HCT116 (cell line): ENCODE measurements around the gene PXDN. TPM values are rescaled to one million over a fixed set of nuclear protein-coding genes. Genes with fewer than 3 reads are reported as not detected.

Source experiments
- ATAC-seq: fragments of 200-7000 bp; cut with Tn5 transposase; 2 replicates; pipeline ENCODE4 v1.9.1; 2020; ENCODE audit warnings: mild to moderate bottlenecking, moderate library complexity
- BruUV-seq: library from RNA; stranded (reverse); fragments of 400-500 nt; replicated peaks from 2 replicates; lab custom pipeline; 2021; lab: Mats Ljungman, UMichigan
- CTCF ChIA-PET: fragments of 300-600 bp; sonication (Branson Sonifier 250); formaldehyde crosslinking; loops from one replicate; lab custom pipeline; 2021; ENCODE audit warnings: antibody characterized with exemption; lab: Charles Lee
- POLR2A ChIA-PET: fragments of 300-600, 350-600 bp; sonication (Branson Sonifier 250); formaldehyde crosslinking; loops from one replicate; lab custom pipeline; 2021; ENCODE audit warnings: antibody characterized with exemption; lab: Charles Lee
- RAD21 ChIA-PET, 2 experiments: fragments of 300-600 bp; sonication (Branson Sonifier 250); formaldehyde crosslinking; loops; one replicate each; lab custom pipeline; 2023; ENCODE audit warnings: low total read pairs in 2 of 2; ENCODE audit not compliant: uncharacterized antibody in 2 of 2, unreplicated experiment in 2 of 2, low non-redundant PET in 1 of 2; lab: Charles Lee
- DNase-seq: peaks from one replicate; pipeline ENCODE4 v3.0.0-alpha.2; 2010; ENCODE audit warnings: low read depth, low spot score
- H2AFZ ChIP-seq: fragments of 200-600 bp; shearing (Covaris generic), sonication (generic); 2 replicates; pipeline ENCODE4 v1.6.1; 2017; ENCODE audit warnings: low read depth, mixed run types, mixed read lengths, antibody characterized with exemption, low read length; ENCODE audit not compliant: poor library complexity, severe bottlenecking
- H3K27ac ChIP-seq: 2 replicates; pipeline ENCODE4 v1.5.1; 2012; ENCODE audit warnings: low read depth, low read length
- H3K27me3 ChIP-seq: fragments of 200-600 bp; sonication (generic); 2 replicates; pipeline ENCODE4 v1.6.1; 2016; ENCODE audit warnings: mixed run types, low read length, mixed read lengths; ENCODE audit not compliant: insufficient read depth
- H3K36me3 ChIP-seq, 2 experiments: fragments of 200-500 bp in 1 of 2; fragments of 200-600 bp in 1 of 2; sonication (Bioruptor generic) in 1 of 2; sonication (generic) in 1 of 2; 2 replicates each; pipeline versions ENCODE4 v1.5.1 to v1.6.1; 2014 to 2016; ENCODE audit warnings: low read length in 2 of 2, inconsistent platforms in 1 of 2, mixed read lengths in 1 of 2, mixed run types in 1 of 2; ENCODE audit not compliant: insufficient read depth in 2 of 2, control insufficient read depth in 1 of 2
- H3K4me1 ChIP-seq, 2 experiments: fragments of 200-600 bp in 1 of 2; sonication (generic) in 1 of 2; 2 replicates each; pipeline versions ENCODE4 v1.5.1 to v1.6.1; 2012 to 2017; ENCODE audit warnings: low read length in 2 of 2, inconsistent platforms in 1 of 2, mild to moderate bottlenecking in 1 of 2, mixed read lengths in 1 of 2, mixed run types in 1 of 2, moderate library complexity in 1 of 2; ENCODE audit not compliant: insufficient read depth in 2 of 2, control insufficient read depth in 1 of 2
- H3K4me2 ChIP-seq: fragments of 200-600 bp; sonication (generic); 2 replicates; pipeline ENCODE4 v1.6.1; 2017; ENCODE audit warnings: mixed run types, low read length, mixed read lengths
- H3K4me3 ChIP-seq, 2 experiments: fragments of 200-600 bp in 1 of 2; sonication (generic) in 1 of 2; replicated peaks in 1 of 2; 2 replicates each; pipeline ENCODE4 v1.5.1; 2011 to 2016; ENCODE audit warnings: low read length in 2 of 2, control low read depth in 1 of 2, low read depth in 1 of 2, mild to moderate bottlenecking in 1 of 2, mixed read lengths in 1 of 2, mixed run types in 1 of 2
- H3K79me2 ChIP-seq: fragments of 200-600 bp; sonication (generic); 2 replicates; pipeline ENCODE4 v1.6.1; 2017; ENCODE audit warnings: mild to moderate bottlenecking, mixed run types, low read length, moderate library complexity, mixed read lengths; ENCODE audit not compliant: insufficient read depth
- H3K9ac ChIP-seq: fragments of 200-600 bp; sonication (generic); 2 replicates; pipeline ENCODE4 v1.6.1; 2016; ENCODE audit warnings: low read length, mixed read lengths
- H3K9me2 ChIP-seq: fragments of 200-600 bp; sonication (generic), shearing (Covaris generic); 2 replicates; pipeline ENCODE4 v1.6.1; 2017; ENCODE audit warnings: mixed run types, mild to moderate bottlenecking, moderate library complexity; ENCODE audit not compliant: insufficient read depth
- H3K9me3 ChIP-seq, 2 experiments: fragments of 200-500 bp in 1 of 2; fragments of 200-600 bp in 1 of 2; sonication (Bioruptor generic) in 1 of 2; sonication (generic) in 1 of 2; 2 replicates each; pipeline ENCODE4 v1.6.1; 2014 to 2017; ENCODE audit warnings: low read length in 2 of 2, mixed read lengths in 2 of 2, inconsistent platforms in 1 of 2, low read depth in 1 of 2, mild to moderate bottlenecking in 1 of 2, mixed run types in 1 of 2, moderate library complexity in 1 of 2; ENCODE audit not compliant: control insufficient read depth in 1 of 2, insufficient read depth in 1 of 2
- H4K20me1 ChIP-seq: fragments of 200-600 bp; sonication (generic), shearing (Covaris generic); 2 replicates; pipeline ENCODE4 v1.6.1; 2017; ENCODE audit warnings: mixed run types, mild to moderate bottlenecking, moderate library complexity; ENCODE audit not compliant: insufficient read depth
- CBX3 ChIP-seq: IDR thresholded peaks from 2 replicates; pipeline ENCODE4 v1.6.1; 2012; ENCODE audit warnings: low read depth
- ELF1 ChIP-seq: IDR thresholded peaks from 2 replicates; pipeline ENCODE4 v1.6.1; 2012; ENCODE audit warnings: low read depth, borderline replicate concordance
- EZH2 ChIP-seq: fragments of 200-600 bp; sonication (generic); IDR thresholded peaks from 2 replicates; pipeline ENCODE4 v1.6.1; 2017; ENCODE audit warnings: antibody characterized with exemption, mixed run types
- EZH2phosphoT487 ChIP-seq: fragments of 200-600 bp; IDR thresholded peaks from 2 replicates; pipeline ENCODE4 v1.6.1; 2018; ENCODE audit warnings: antibody characterized with exemption, borderline replicate concordance
- FOSL1 ChIP-seq: IDR thresholded peaks from 2 replicates; pipeline ENCODE4 v1.6.1; 2012; ENCODE audit warnings: low read depth
- POLR2A ChIP-seq: IDR thresholded peaks from 2 replicates; pipeline ENCODE4 v1.7.0; 2011; ENCODE audit warnings: borderline replicate concordance; ENCODE audit not compliant: insufficient read depth, insufficient read length; ENCODE audit errors: extremely low read depth
- RAD21 ChIP-seq: IDR thresholded peaks from 2 replicates; pipeline ENCODE4 v1.6.1; 2012; ENCODE audit warnings: low read depth, mild to moderate bottlenecking
- SP1 ChIP-seq: IDR thresholded peaks from 2 replicates; pipeline ENCODE4 v1.6.1; 2012; ENCODE audit warnings: low read depth
- SRF ChIP-seq: IDR thresholded peaks from 2 replicates; pipeline ENCODE4 v1.6.1; 2012; ENCODE audit warnings: low read depth
- YY1 ChIP-seq: IDR thresholded peaks from 2 replicates; pipeline ENCODE4 v1.6.1; 2011; ENCODE audit warnings: low read length, low read depth, moderate library complexity, mild to moderate bottlenecking; ENCODE audit not compliant: insufficient replicate concordance; ENCODE audit errors: extremely low read depth
- intact Hi-C: fragments of 100-400 bp; cut with micrococcal nuclease; formaldehyde crosslinking; loops from 2 replicates; pipeline ENCODE4 v1.10.0; 2022
- total RNA-seq: library from RNA; stranded (reverse); gene quantifications from one replicate; pipeline ENCODE4 v1.2.1, GENCODE V29; 2021; ENCODE audit not compliant: unreplicated experiment
- TF ChIP-seq, protein P1 (sequence below): IDR thresholded peaks from 2 replicates; pipeline ENCODE4 v1.6.1; 2012
- TF ChIP-seq, protein P2 (sequence below): IDR thresholded peaks from 2 replicates; pipeline ENCODE4 v1.6.1; 2012
- TF ChIP-seq, protein P3 (sequence below): IDR thresholded peaks from 2 replicates; pipeline ENCODE4 v1.6.1; 2012; ENCODE audit warnings: low read depth

Gene PXDN
- total RNA-seq, 1 experiment from 2014 or later: 10.7 TPM

DNA sequence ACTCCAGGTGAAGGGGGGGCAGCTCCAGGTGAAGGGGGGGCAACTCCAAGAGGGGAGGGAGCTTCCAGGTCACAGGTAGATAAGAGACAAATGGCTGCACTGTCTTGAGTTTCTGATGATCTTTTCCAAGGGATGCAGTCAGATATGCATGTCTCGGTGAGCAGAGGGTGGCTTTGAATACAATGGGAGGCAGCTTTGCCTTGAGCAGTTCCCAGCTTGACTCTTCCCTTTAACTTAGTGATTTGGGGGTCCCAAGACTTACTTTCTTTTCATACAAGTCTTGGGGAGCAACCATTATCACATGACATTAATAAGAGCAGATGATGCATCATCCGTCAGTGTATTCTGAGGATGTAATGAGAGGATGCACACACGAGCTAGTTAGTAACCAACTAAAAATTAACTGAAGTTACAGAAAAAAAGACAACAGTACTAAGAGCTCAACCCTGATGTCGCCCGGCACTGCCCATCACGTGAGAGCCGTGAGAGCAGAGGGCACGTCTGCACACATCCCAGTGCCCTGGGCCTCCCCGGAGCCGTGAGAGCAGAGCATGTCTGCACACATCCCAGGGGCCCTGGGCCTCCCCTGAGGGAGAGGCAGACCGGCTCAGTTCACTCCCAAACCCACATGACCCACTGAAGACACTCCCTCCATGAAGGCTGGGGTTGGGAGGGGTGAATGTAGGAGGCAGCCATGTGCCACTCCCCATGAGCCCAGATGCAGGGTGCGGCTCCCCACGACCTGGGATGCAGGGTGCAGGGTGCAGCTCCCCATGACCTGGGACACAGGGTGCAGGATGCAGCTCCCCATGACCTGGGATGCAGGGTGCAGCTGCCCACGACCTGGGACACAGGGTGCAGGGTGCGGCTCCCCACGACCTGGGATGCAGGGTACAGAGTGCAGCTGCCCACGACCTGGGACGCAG, 39.4 kb downstream of the PXDN start (continued):
- TF ChIP-seq, protein P1, sequence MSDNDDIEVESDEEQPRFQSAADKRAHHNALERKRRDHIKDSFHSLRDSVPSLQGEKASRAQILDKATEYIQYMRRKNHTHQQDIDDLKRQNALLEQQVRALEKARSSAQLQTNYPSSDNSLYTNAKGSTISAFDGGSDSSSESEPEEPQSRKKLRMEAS: no peak
- TF ChIP-seq EZH2phosphoT487: no peak
- no peak for TF ChIP-seq FOSL1
- TF ChIP-seq, protein P2, sequence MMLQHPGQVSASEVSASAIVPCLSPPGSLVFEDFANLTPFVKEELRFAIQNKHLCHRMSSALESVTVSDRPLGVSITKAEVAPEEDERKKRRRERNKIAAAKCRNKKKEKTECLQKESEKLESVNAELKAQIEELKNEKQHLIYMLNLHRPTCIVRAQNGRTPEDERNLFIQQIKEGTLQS: no peak
- no peak for TF ChIP-seq ELF1

DNA sequence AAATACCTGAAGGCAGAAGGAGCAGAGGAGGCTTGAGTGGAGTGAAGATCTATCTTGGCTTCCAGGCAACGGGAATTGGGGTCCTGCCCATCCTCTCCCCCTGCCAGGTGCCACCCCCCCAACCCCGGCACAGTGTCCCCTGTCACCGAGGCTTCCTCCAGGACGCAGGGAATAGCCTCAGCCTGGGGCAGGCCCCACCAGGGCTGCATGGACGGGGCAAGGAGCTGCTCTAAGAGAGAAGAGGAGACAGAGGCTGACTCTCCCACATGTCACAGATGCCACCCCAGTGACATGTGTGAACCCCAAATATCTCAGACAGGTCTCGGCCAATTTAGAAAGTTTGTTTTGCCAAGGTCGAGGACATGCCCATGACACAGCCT, 42.1 kb downstream of the PXDN start:
- ATAC-seq (no peak), DNase-seq (no peak)
- no peaks in the 10 kb centered on the region for H3K27me3 ChIP-seq
- BruUV-seq: no TSS peak
- no peak overlapping the region for H3K9ac ChIP-seq
- H3K9me3 ChIP-seq: no peaks in the 10 kb centered on the region
- no peak overlapping the region for H3K4me2 ChIP-seq
- H4K20me1 ChIP-seq: no peaks in the 10 kb centered on the region
- H2AFZ ChIP-seq: no peak overlapping the region
- no peak overlapping the region for H3K4me3 ChIP-seq
- H3K9me2 ChIP-seq: no peaks in the 10 kb centered on the region
- H3K79me2 ChIP-seq: no peaks in the 10 kb centered on the region
- POLR2A ChIA-PET: no interaction called here
- H3K4me1 ChIP-seq: peaks cover 6 to 8% of the 10 kb centered on the region in 2 experiments; a peak in 2 of 4 replicates
- no peak overlapping the region for H3K27ac ChIP-seq
- TF ChIP-seq EZH2 (no peak), SP1 (no peak), ELF1 (no peak), SRF (no peak), EZH2phosphoT487 (no peak), RAD21 (no peak), YY1 (no peak), CBX3 (no peak), POLR2A (no peak)
- TF ChIP-seq, protein P3, sequence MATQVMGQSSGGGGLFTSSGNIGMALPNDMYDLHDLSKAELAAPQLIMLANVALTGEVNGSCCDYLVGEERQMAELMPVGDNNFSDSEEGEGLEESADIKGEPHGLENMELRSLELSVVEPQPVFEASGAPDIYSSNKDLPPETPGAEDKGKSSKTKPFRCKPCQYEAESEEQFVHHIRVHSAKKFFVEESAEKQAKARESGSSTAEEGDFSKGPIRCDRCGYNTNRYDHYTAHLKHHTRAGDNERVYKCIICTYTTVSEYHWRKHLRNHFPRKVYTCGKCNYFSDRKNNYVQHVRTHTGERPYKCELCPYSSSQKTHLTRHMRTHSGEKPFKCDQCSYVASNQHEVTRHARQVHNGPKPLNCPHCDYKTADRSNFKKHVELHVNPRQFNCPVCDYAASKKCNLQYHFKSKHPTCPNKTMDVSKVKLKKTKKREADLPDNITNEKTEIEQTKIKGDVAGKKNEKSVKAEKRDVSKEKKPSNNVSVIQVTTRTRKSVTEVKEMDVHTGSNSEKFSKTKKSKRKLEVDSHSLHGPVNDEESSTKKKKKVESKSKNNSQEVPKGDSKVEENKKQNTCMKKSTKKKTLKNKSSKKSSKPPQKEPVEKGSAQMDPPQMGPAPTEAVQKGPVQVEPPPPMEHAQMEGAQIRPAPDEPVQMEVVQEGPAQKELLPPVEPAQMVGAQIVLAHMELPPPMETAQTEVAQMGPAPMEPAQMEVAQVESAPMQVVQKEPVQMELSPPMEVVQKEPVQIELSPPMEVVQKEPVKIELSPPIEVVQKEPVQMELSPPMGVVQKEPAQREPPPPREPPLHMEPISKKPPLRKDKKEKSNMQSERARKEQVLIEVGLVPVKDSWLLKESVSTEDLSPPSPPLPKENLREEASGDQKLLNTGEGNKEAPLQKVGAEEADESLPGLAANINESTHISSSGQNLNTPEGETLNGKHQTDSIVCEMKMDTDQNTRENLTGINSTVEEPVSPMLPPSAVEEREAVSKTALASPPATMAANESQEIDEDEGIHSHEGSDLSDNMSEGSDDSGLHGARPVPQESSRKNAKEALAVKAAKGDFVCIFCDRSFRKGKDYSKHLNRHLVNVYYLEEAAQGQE: no peak
- CTCF ChIA-PET: no interaction called here
- H3K36me3 ChIP-seq: no peaks in the 10 kb centered on the region
- RAD21 ChIA-PET: no interaction called here
- intact Hi-C loops: no loop called here
